GM13977 (cell line): ENCODE results near the gene PGP.

Experiments
- DNase-seq: peaks from one replicate; pipeline ENCODE4 v3.0.0; 2012; ENCODE audit warnings: low spot score
- in situ Hi-C: fragments of 300-500 bp; cut with MboI; formaldehyde crosslinking; loops from one replicate; pipeline ENCODE4 v1.12.0; 2022; ENCODE audit warnings: low sequenced_read_pairs, low pct_unique_long_range_greater_than_20kb, mixed read lengths, inconsistent platforms; ENCODE audit not compliant: unreplicated experiment
- TF ChIP-seq, protein P1 (sequence below): IDR thresholded peaks from 2 replicates; pipeline ENCODE4 v1.5.1; 2012; ENCODE audit warnings: mild to moderate bottlenecking, control low read depth; ENCODE audit not compliant: insufficient read depth; ENCODE audit errors: extremely low read depth, missing control alignments

The PGP gene

DNA sequence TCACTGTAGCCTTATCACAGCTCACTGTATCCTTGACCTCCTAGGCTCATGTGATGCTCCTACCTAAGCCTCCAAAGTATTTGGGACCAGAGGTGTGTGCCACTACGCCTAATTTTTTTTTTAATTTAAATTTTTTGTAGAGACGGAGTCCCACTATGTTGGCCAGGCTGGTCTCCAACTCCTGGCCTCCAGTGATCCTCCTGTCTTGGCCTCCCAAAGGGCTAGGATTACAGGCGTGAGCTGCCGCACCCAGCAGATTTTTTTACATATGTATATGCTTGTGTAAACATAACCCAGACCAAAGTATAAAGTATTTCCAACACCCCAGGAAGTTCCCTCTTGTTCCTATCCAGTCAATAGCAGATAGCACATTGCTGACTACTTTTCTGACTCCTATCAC is 1.7 kb upstream of the PGP start:
- TF ChIP-seq, protein P1, sequence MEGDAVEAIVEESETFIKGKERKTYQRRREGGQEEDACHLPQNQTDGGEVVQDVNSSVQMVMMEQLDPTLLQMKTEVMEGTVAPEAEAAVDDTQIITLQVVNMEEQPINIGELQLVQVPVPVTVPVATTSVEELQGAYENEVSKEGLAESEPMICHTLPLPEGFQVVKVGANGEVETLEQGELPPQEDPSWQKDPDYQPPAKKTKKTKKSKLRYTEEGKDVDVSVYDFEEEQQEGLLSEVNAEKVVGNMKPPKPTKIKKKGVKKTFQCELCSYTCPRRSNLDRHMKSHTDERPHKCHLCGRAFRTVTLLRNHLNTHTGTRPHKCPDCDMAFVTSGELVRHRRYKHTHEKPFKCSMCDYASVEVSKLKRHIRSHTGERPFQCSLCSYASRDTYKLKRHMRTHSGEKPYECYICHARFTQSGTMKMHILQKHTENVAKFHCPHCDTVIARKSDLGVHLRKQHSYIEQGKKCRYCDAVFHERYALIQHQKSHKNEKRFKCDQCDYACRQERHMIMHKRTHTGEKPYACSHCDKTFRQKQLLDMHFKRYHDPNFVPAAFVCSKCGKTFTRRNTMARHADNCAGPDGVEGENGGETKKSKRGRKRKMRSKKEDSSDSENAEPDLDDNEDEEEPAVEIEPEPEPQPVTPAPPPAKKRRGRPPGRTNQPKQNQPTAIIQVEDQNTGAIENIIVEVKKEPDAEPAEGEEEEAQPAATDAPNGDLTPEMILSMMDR = no peak
- in situ Hi-C loops = no loop called here
- DNase-seq = no peak

DNA sequence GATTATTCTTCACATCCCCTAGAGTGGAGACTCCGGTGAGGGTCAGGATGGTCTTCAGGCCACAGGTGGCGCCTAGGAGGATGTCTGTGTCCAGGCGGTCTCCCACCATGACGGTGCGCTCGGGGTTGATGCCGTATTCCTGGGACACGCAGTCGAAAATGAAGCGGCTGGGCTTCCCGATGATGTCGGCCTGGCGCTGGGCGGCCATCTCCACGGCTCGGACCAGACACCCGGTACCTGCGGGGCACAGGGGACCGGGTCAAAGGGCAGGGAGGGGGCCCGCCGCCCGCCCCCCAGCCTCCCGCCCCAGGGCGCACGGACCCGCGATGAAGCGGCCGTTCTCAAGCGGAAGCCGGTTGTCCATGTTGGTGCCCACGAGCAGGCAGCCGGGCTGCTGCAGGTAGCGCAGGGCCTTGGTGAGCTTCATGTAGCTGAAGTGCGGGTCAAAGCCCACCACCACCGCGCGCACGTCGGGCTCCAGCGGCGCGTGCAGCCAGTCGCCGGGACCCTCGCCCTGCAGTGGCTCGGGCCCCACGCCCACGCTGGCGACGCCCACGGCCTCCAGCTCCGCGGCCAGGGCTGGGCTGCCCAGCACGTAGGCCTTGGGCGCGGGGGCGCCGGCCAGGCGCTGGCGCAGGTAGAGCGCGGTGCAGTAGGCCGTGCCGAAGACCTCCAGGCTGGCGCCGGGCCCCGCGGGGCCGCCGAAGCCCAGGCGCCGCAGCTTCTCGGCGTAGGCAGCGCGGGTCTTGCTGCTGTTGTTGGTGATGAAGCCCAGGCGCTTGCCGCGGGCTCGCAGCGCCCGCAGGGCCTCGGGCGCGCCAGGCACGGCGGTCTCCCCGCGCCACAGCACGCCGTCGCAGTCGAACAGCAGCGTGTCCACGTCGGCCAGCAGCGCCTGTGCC is 572 bp downstream of the PGP start:
- no peak for DNase-seq
- in situ Hi-C loops = no loop called here
- TF ChIP-seq, protein P1 = no peak

GRCh38 chr16:2212362-2213324 is 2.0 kb downstream of the PGP start:
- in situ Hi-C loops = no loop called here
- TF ChIP-seq, protein P1 = no peak
- no peak for DNase-seq

GRCh38 chr16:2211923-2212347 is 2.7 kb downstream of the PGP start:
- TF ChIP-seq, protein P1 = no peak
- DNase-seq = no peak
- in situ Hi-C loops = no loop called here

DNA sequence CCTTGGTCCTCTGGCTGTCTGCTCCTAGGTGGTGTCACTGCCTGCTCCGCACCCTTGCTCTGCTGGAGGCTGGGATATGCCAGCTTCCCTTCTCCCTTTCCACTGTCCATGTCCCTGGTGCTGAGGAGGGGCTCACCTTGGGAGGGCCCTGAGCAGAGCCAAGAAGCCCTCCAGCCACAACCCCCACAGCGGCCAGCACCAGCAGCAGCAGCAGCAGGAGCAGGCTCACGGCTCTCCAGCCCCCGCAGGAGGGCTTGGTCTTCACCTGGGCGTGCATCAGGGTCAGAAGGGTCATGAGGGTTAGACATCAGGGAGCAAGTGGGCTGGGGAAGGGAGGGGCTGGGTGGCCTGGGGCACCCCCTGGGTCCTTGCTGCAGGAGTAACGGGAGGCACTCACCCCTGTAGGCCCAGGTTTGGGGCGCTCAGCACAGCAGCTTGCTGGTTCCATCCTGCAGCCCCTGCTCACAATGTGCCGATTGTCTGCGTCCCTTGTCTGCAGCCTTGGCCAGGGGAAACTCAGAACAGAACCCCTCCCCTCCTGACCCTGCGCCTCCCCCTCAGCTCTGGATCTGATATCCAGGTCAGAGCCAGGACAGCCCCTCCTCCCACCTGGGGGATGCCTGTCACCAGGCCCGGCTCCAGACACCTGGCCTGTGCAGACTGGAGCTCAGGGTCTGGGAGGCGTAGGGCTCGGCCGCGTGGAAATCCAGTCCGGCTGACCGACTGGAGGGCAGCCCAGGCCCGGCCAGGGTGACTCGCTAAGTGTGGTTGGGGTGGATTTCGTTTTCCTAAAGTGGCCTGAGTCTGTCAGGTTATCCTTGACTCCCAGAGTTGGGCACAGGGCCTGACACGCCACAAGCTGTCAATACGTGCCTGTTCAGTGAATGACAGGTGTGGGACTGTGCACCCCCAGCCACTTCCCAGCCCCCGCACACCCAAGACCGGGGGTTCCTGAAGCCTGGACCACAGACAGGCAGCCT is 4.0 kb downstream of the PGP start, which contains the start of gene BRICD5:
Gene BRICD5, minus strand, starts transcription at position 478 of the 980 bp plus-strand sequence. Its CDS starts 30 bp downstream, at position 448.
- TF ChIP-seq, protein P1 = no peak
- in situ Hi-C loops = no loop called here
- no peak for DNase-seq
